ENCODE data around the gene DUS2.

DNA sequence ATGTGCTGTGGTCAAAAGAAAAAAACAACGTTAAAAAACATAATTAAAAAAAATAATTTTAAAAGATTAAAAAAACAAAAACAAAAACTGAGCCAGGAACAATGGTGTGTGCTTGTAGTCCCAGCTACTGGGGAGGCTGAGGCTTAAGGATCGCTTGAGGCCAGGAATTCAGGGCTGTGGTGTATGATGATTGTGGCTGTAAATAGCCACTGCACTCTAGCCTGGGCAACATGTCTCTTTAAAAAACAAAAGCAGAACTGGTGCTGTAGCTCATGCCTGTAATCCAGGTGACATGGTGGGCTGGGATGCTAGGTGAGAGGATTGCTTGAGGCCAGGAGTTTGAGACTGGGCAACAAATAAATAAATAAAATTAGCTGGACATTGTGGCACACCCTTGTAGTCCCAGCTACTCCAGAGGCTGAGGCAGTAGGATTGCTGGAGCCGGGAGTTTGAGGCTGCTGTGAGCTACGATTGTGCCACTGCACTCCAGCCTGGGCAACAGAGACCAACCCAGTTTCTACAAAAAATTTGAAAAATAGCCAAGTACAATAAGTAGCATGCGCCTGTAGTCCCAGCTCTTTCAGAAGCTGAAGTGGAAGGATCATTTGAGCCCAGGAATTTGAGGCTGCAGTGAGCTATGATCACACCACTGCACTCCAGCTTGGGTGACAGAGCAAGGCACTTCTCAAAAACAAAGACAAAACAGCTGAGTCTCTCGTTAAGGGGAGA, 105.7 kb downstream of the DUS2 start:
- TF ChIP-seq, protein P1, sequence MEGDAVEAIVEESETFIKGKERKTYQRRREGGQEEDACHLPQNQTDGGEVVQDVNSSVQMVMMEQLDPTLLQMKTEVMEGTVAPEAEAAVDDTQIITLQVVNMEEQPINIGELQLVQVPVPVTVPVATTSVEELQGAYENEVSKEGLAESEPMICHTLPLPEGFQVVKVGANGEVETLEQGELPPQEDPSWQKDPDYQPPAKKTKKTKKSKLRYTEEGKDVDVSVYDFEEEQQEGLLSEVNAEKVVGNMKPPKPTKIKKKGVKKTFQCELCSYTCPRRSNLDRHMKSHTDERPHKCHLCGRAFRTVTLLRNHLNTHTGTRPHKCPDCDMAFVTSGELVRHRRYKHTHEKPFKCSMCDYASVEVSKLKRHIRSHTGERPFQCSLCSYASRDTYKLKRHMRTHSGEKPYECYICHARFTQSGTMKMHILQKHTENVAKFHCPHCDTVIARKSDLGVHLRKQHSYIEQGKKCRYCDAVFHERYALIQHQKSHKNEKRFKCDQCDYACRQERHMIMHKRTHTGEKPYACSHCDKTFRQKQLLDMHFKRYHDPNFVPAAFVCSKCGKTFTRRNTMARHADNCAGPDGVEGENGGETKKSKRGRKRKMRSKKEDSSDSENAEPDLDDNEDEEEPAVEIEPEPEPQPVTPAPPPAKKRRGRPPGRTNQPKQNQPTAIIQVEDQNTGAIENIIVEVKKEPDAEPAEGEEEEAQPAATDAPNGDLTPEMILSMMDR (IDR thresholded peaks at IDR 0.05), result no peak
- TF ChIP-seq POLR2A (IDR thresholded peaks at IDR 0.05), result no peak

Measured in sigmoid colon (tissue), 3 donors.